GF-D8 (cell line): Measurements from ENCODE around the gene LRMDA.
A peak's percentile ranks its signal among the peaks of the same experiment; 100 is the strongest.

Source experiments
- DNase-seq: peaks from one replicate; lab custom pipeline; 2025; lab: John Stamatoyannopoulos, UW

The LRMDA gene

GRCh38 chr10:75646218-75646915 is 214.9 kb downstream of the LRMDA start:
- no peak for DNase-seq

GRCh38 chr10:75646916-75647315 is 215.5 kb downstream of the LRMDA start:
- DNase-seq = no peak

GRCh38 chr10:75647675-75648074 is 216.3 kb downstream of the LRMDA start:
- DNase-seq = no peak

- DNase-seq = peak; percentile 40
Measured at GRCh38 chr10:75648351-75648750, 216.9 kb downstream of the LRMDA start.

GRCh38 chr10:75648854-75649253 is 217.4 kb downstream of the LRMDA start:
- DNase-seq = no peak

- DNase-seq = no peak
Measured at GRCh38 chr10:75649466-75649865, 218.0 kb downstream of the LRMDA start.

- DNase-seq = no peak
Measured at GRCh38 chr10:75650648-75651047, 219.2 kb downstream of the LRMDA start.

- DNase-seq = no peak
Measured at GRCh38 chr10:75651417-75651816, 220.0 kb downstream of the LRMDA start.

- no peak for DNase-seq
Measured at GRCh38 chr10:75652146-75652740, 220.8 kb downstream of the LRMDA start.

- no peak for DNase-seq
Measured at GRCh38 chr10:75653761-75654160, 222.3 kb downstream of the LRMDA start.

- DNase-seq = no peak
Measured at GRCh38 chr10:75654171-75654771, 222.8 kb downstream of the LRMDA start.

- no peak for DNase-seq
Measured at GRCh38 chr10:75654772-75655171, 223.3 kb downstream of the LRMDA start.

- no peak for DNase-seq
Measured at GRCh38 chr10:75655791-75656451, 224.5 kb downstream of the LRMDA start.

GRCh38 chr10:75657351-75657750 is 225.9 kb downstream of the LRMDA start:
- no peak for DNase-seq

GRCh38 chr10:75658036-75658435 is 226.6 kb downstream of the LRMDA start:
- no peak for DNase-seq

GRCh38 chr10:75658496-75658895 is 227.1 kb downstream of the LRMDA start:
- no peak for DNase-seq

- DNase-seq = no peak
Measured at GRCh38 chr10:75658915-75659314, 227.5 kb downstream of the LRMDA start.

- no peak for DNase-seq
Measured at GRCh38 chr10:75660823-75661222, 229.4 kb downstream of the LRMDA start.

- peak; percentile 15 for DNase-seq
Measured at GRCh38 chr10:75662715-75663114, 231.3 kb downstream of the LRMDA start.

GRCh38 chr10:75663947-75664664 is 232.7 kb downstream of the LRMDA start:
- DNase-seq = no peak

GRCh38 chr10:75664968-75665367 is 233.5 kb downstream of the LRMDA start:
- no peak for DNase-seq

GRCh38 chr10:75665707-75666106 is 234.3 kb downstream of the LRMDA start:
- no peak for DNase-seq
